Right lobe of liver (tissue), 6 donors: ENCODE results near the gene MSTO1. TPM values are rescaled to one million over a fixed set of nuclear protein-coding genes. Genes with fewer than 3 reads are reported as not detected.
"Not testable (repeated sequence)": the region's sequence is repeated elsewhere in the genome, so short reads cannot be mapped to it uniquely, and the experiment has no call there.

Experiments used
- ATAC-seq, 4 donors: fragments of 200-7000 bp; cut with Tn5 transposase; one replicate each; pipeline ENCODE4 v1.9.1; 2020; ENCODE audit warnings: mild to moderate bottlenecking in 4 of 4, moderate library complexity in 4 of 4
- DNase-seq, 3 donors: peaks; one replicate each; pipeline ENCODE4 v3.0.0-alpha.2; 2020
- H3K27ac ChIP-seq, 3 donors: fragments of 200-600 bp; one replicate each; pipeline ENCODE4 v1.8.0; 2022
- H3K27me3 ChIP-seq, 2 donors: fragments of 200-600 bp; one replicate each; pipeline ENCODE4 v1.8.0; 2022
- H3K36me3 ChIP-seq, 4 donors: fragments of 200-600 bp; sonication (generic) in 1 of 4; one replicate each; pipeline versions ENCODE4 v1.5.1 to v1.8.0; 2017 to 2022; ENCODE audit warnings: control low read depth in 1 of 4
- H3K4me1 ChIP-seq, 4 donors: fragments of 200-600 bp; sonication (generic) in 1 of 4; one replicate each; pipeline versions ENCODE4 v1.5.1 to v1.8.0; 2017 to 2022; ENCODE audit warnings: control low read depth in 1 of 4
- H3K4me3 ChIP-seq, 3 donors: fragments of 200-600 bp; one replicate each; pipeline ENCODE4 v1.8.0; 2022
- H3K9me3 ChIP-seq, 4 donors: fragments of 200-600 bp; sonication (generic) in 1 of 4; one replicate each; pipeline versions ENCODE4 v1.5.1 to v1.8.0; 2017 to 2022; ENCODE audit warnings: control low read depth in 1 of 4
- CTCF ChIP-seq, 4 donors: fragments of 200-600 bp in 3 of 4; fragments of 450-650 bp in 1 of 4; IDR thresholded peaks; one replicate each; pipeline versions ENCODE4 v1.5.1 to v1.8.0; 2016 to 2022; ENCODE audit warnings: antibody characterized with exemption in 4 of 4, mild to moderate bottlenecking in 2 of 4
- POLR2A ChIP-seq: fragments of 450-650 bp; IDR thresholded peaks from one replicate; pipeline ENCODE4 v1.6.1; 2017; ENCODE audit warnings: antibody characterized with exemption, mild to moderate bottlenecking
- WGBS: methylation state at CpG from one replicate; pipeline ENCODE4 v1.1.6; 2018; ENCODE audit warnings: low coverage, low lambda C conversion rate; ENCODE audit not compliant: insufficient coverage; ENCODE audit errors: missing lambda C conversion rate; 5-methylcytosine and 5-hydroxymethylcytosine counted together
- intact Hi-C, 2 donors: fragments of 100-400 bp; cut with DNase I; formaldehyde crosslinking; loops; one replicate each; pipeline versions ENCODE4 v1.11.2 to v1.14.1; 2022
- long read RNA-seq: library from polyadenylated mRNA; unstranded; transcript quantifications from one replicate; pipeline ENCODE4 v2.0.0, GENCODE V29; 2019
- total RNA-seq, 6 experiments: library from RNA; depleted of rRNA in 2 of 6; stranded (reverse); fragments of >200 nt in 2 of 6; fragmentation: NEBNext Ultra II Directional in 3 of 6; extraction: Animal tissue kit (Norgen Biotek cat#: 25700) in 3 of 6; gene quantifications; one replicate each; pipeline versions ENCODE4 v1.1.0 to v1.2.4, GENCODE V29; 2016 to 2023
- donor health status: DM: no; HTN: yes; CAD: no.
- donor health status: DM: no; HTN: no; CAD: no.
- donor health status: DM: no; HTN: no; CAD: no.
- donor health status: DM: no; HTN: yes; CAD: no.
- donor health status: DM: no; HTN: yes; CAD: no.

MSTO1 gene
- 10 to 100 TPM in 5 of 6 experiments, 1 to 10 TPM in 1; 9.5 to 22.0 (median 16.7) TPM for total RNA-seq
- long read RNA-seq, partial matches to known transcripts: 0 of 3 reads
- long read RNA-seq, other reads (novel, unspliced or antisense): 3 of 3 reads

GRCh38 chr1:155609515-155610256 is at the start of gene MSTO1:
TSS of gene MSTO1 (plus strand) at chr1:155610218. CDS start at chr1:155610249, 31 bp downstream.
- peak within 1 kb of the TSS; percentile 53 to 74 (median 62) for H3K4me3 ChIP-seq
- peak; percentile 97 to 99 (median 98) for ATAC-seq
- WGBS: 8% methylated on average over 36 of the region's 47 CpGs
- peak; percentile 95 to 97 (median 96) for DNase-seq
- peak within 1 kb of the TSS in 2 of 3 donors; percentile 10 to 62 for H3K27ac ChIP-seq
- peaks cover 0 to 7% (median 3%) of the 10 kb centered on the region in 4 donors for H3K36me3 ChIP-seq
- H3K27me3 ChIP-seq: no peaks in the 10 kb centered on the region
- TF ChIP-seq POLR2A (peak; percentile 59), CTCF (IDR thresholded peaks at IDR 0.05) (no peak)
- H3K9me3 ChIP-seq: no peaks in the 10 kb centered on the region
- intact Hi-C loops: no loop called here
- no peaks in the 10 kb centered on the region for H3K4me1 ChIP-seq

- ATAC-seq (peak; percentile 43 to 54 (median 46)), DNase-seq (peak; percentile 56 to 64 (median 62))
- H3K27me3 ChIP-seq, intact Hi-C loops, H3K9me3 ChIP-seq, H3K36me3 ChIP-seq: not testable (repeated sequence)
- Histone ChIP-seq H3K4me1 (peaks cover 0 to 27% (median 0%) of the 10 kb centered on the region in 4 donors), H3K4me3 (peak overlapping the region; percentile 93 to 95 (median 94)), H3K27ac (peak overlapping the region; percentile 91 to 97 (median 95))
- 0% methylated on average over 25 of the region's 56 CpGs for WGBS
Measured at GRCh38 chr1:155561779-155562580, 48.0 kb upstream of the MSTO1 start.

GRCh38 chr1:155562581-155563376 is 47.2 kb upstream of the MSTO1 start, which contains the start of gene ASH1L:
TSS of gene ASH1L (minus strand) at chr1:155562803. CDS start at chr1:155521519, 41,284 bp downstream.
- TF ChIP-seq POLR2A (peak; percentile 96), CTCF (IDR thresholded peaks at IDR 0.05) (no peak)
- peaks cover 0 to 27% (median 0%) of the 10 kb centered on the region in 4 donors for H3K4me1 ChIP-seq
- under 1% methylated on average over 23 of the region's 87 CpGs for WGBS
- H3K4me3 ChIP-seq: peak within 1 kb of the TSS; percentile 93 to 95 (median 94)
- no peaks in the 10 kb centered on the region for H3K36me3 ChIP-seq
- no peaks in the 10 kb centered on the region for H3K27me3 ChIP-seq
- ATAC-seq (peak; percentile 90 to 94 (median 91)), DNase-seq (peak; percentile 94 to 95 (median 94))
- H3K27ac ChIP-seq: peak within 1 kb of the TSS; percentile 91 to 97 (median 95)
- no peaks in the 10 kb centered on the region for H3K9me3 ChIP-seq
- intact Hi-C loops: no loop called here

- Histone ChIP-seq H3K27ac (peak overlapping the region; percentile 91 to 97 (median 95)), H3K4me3 (peak overlapping the region; percentile 93 to 95 (median 94)), H3K4me1 (peaks cover 0 to 27% (median 0%) of the 10 kb centered on the region in 4 donors)
- H3K9me3 ChIP-seq, H3K36me3 ChIP-seq, DNase-seq, intact Hi-C loops, H3K27me3 ChIP-seq: not testable (repeated sequence)
- WGBS: under 1% methylated on average over 9 of the region's 19 CpGs
- ATAC-seq: peak in 2 of 4 donors; percentile 1 to 4
- peak; percentile 4 for TF ChIP-seq POLR2A
Measured at GRCh38 chr1:155563377-155564022, 46.5 kb upstream of the MSTO1 start.
